Spleen (tissue), 7 donors: ENCODE data around the gene RALY.

Source experiments
- POLR2A ChIP-seq, 3 donors: fragments of 450-650 bp; IDR thresholded peaks; one replicate each; pipeline ENCODE4 v1.5.1; 2017; ENCODE audit warnings: antibody characterized with exemption in 3 of 3, mild to moderate bottlenecking in 1 of 3
- POLR2AphosphoS5 ChIP-seq, 3 donors: sonication (generic); formaldehyde crosslinking; IDR thresholded peaks; one replicate each; pipeline ENCODE4 v1.5.1; 2017; ENCODE audit warnings: antibody characterized with exemption in 3 of 3
- TF ChIP-seq, protein P1 (sequence below), 11 experiments: fragments of 200-600 bp in 7 of 11; fragments of 450-650 bp in 4 of 11; sonication (generic) in 4 of 11; IDR thresholded peaks in 8 of 11; conservative IDR thresholded peaks in 3 of 11; 1 replicate in 7 of 11; 2 replicates in 4 of 11; pipeline versions ENCODE4 v1.4.0 to v1.8.0; 2016 to 2021; ENCODE audit warnings: antibody characterized with exemption in 11 of 11, inconsistent platforms in 4 of 11, mild to moderate bottlenecking in 1 of 11
- donor health status: DM: no; HTN: no; CAD: no; lungs with moderate emphysema.
- donor health status: DM: no; HTN: no; CAD: no.
- donor health status: DM: no; HTN: no; CAD: no.

- TF ChIP-seq, protein P1, sequence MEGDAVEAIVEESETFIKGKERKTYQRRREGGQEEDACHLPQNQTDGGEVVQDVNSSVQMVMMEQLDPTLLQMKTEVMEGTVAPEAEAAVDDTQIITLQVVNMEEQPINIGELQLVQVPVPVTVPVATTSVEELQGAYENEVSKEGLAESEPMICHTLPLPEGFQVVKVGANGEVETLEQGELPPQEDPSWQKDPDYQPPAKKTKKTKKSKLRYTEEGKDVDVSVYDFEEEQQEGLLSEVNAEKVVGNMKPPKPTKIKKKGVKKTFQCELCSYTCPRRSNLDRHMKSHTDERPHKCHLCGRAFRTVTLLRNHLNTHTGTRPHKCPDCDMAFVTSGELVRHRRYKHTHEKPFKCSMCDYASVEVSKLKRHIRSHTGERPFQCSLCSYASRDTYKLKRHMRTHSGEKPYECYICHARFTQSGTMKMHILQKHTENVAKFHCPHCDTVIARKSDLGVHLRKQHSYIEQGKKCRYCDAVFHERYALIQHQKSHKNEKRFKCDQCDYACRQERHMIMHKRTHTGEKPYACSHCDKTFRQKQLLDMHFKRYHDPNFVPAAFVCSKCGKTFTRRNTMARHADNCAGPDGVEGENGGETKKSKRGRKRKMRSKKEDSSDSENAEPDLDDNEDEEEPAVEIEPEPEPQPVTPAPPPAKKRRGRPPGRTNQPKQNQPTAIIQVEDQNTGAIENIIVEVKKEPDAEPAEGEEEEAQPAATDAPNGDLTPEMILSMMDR (IDR thresholded peaks at IDR 0.05 in 8 of 11, conservative IDR thresholded peaks at IDR 0.05 in 3 of 11), result no peak
- no peak for TF ChIP-seq POLR2AphosphoS5 (IDR thresholded peaks at IDR 0.05)
- no peak for TF ChIP-seq POLR2A (IDR thresholded peaks at IDR 0.05)
These were observed 68.0 kb downstream of the RALY start for GRCh38 chr20:34061695-34062094.
